Neural cell (in vitro differentiated cells): Measurements from ENCODE around the gene TMEM181.

Experiments
- CTCF ChIP-seq: fragments of 450-650 bp; IDR thresholded peaks from 2 replicates; pipeline ENCODE4 v1.5.1; 2014; ENCODE audit warnings: antibody characterized with exemption, mild to moderate bottlenecking, moderate library complexity; ENCODE audit not compliant: poor library complexity, severe bottlenecking
- POLR2AphosphoS5 ChIP-seq: IDR thresholded peaks from 2 replicates; pipeline ENCODE4 v1.6.1; 2012
- RAD21 ChIP-seq: fragments of 450-650 bp; conservative IDR thresholded peaks from 2 replicates; pipeline ENCODE4 v1.6.1; 2014; ENCODE audit warnings: antibody characterized with exemption, mild to moderate bottlenecking, moderate library complexity

- TF ChIP-seq POLR2AphosphoS5, result no peak
- no peak for TF ChIP-seq CTCF
- no peak for TF ChIP-seq RAD21
Measured at GRCh38 chr6:158653577-158654354, 93.9 kb downstream of the TMEM181 start.
